HepG2 (cell line): ENCODE measurements around the gene RGL1. TPM values are rescaled to one million over a fixed set of nuclear protein-coding genes. Genes with fewer than 3 reads are reported as not detected.

ENCODE experiments used
- ATAC-seq: fragments of 200-7000 bp; cut with Tn5 transposase; 3 replicates; pipeline ENCODE4 v1.9.1; 2020; ENCODE audit warnings: mild to moderate bottlenecking, moderate library complexity
- BruUV-seq: library from RNA; stranded (reverse); fragments of 400-500 nt; replicated peaks from 2 replicates; lab custom pipeline; 2021; lab: Mats Ljungman, UMichigan
- CTCF ChIA-PET: fragments of 300-600 bp; formaldehyde crosslinking; extraction: SDS; loops from one replicate; lab custom pipeline; 2021; ENCODE audit warnings: low total read pairs, inconsistent platforms, low intra/inter-chr PET ratio; lab: Yijun Ruan, JAX
- POLR2A ChIA-PET: fragments of 350-600 bp; sonication (Branson Sonifier 250); formaldehyde crosslinking; loops from one replicate; lab custom pipeline; 2020; ENCODE audit warnings: antibody characterized with exemption, inconsistent platforms; lab: Yijun Ruan, JAX
- DNase-seq: peaks from one replicate; pipeline ENCODE4 v3.0.0-alpha.2; 2015; ENCODE audit warnings: low spot score
- FAIRE-seq: peaks from 3 replicates; lab custom pipeline; 2011; peaks lifted over from hg19 to GRCh38; lab: Jason Lieb, UNC
- H2AFZ ChIP-seq: one replicate; pipeline ENCODE4 v1.6.1; 2011; ENCODE audit warnings: low read length, inconsistent platforms
- H3K27ac ChIP-seq: fragments of 300-600 bp; 3 replicates; pipeline ENCODE4 v1.8.0; 2011; ENCODE audit warnings: mixed run types, mild to moderate bottlenecking, mixed read lengths, low read length, inconsistent platforms; ENCODE audit not compliant: insufficient read depth; ENCODE audit errors: extremely low read length
- H3K27me3 ChIP-seq, 2 experiments: fragments of 200-600 bp in 1 of 2; 2 replicates in 1 of 2; 3 replicates in 1 of 2; pipeline versions ENCODE4 v1.6.0 to v1.8.0; 2011; ENCODE audit warnings: low read length in 2 of 2, mild to moderate bottlenecking in 2 of 2, moderate library complexity in 2 of 2, inconsistent platforms in 1 of 2; ENCODE audit not compliant: insufficient read depth in 2 of 2, control insufficient read depth in 1 of 2
- H3K36me3 ChIP-seq, 2 experiments: fragments of 200-600 bp in 1 of 2; replicated peaks in 1 of 2; 2 replicates in 1 of 2; 3 replicates in 1 of 2; pipeline versions ENCODE4 v1.5.1 to v1.8.0; 2011; ENCODE audit warnings: low read length in 2 of 2, inconsistent platforms in 1 of 2; ENCODE audit not compliant: insufficient read depth in 2 of 2, control insufficient read depth in 1 of 2
- H3K4me1 ChIP-seq: 2 replicates; pipeline ENCODE4 v1.5.1; 2012; ENCODE audit warnings: low read length, inconsistent platforms; ENCODE audit not compliant: insufficient read depth
- H3K4me2 ChIP-seq: 2 replicates; pipeline ENCODE4 v1.6.0; 2011; ENCODE audit warnings: low read depth, low read length, inconsistent platforms
- H3K4me3 ChIP-seq, 3 experiments: fragments of 200-600 bp in 1 of 3; sonication (generic), shearing (Covaris generic) in 1 of 3; replicated peaks in 1 of 3; 2 replicates each; pipeline ENCODE4 v1.5.1; 2011 to 2016; ENCODE audit warnings: low read length in 3 of 3, inconsistent platforms in 2 of 3, low read depth in 2 of 3, mild to moderate bottlenecking in 2 of 3, control low read depth in 1 of 3, mixed read lengths in 1 of 3; ENCODE audit not compliant: insufficient read depth in 1 of 3
- H3K79me2 ChIP-seq: one replicate; pipeline ENCODE4 v1.6.1; 2011; ENCODE audit warnings: low read length, inconsistent platforms; ENCODE audit not compliant: insufficient read depth
- H3K9ac ChIP-seq: 2 replicates; pipeline ENCODE4 v1.6.0; 2011; ENCODE audit warnings: mild to moderate bottlenecking, low read depth, low read length, inconsistent platforms; ENCODE audit not compliant: insufficient read depth
- H3K9me3 ChIP-seq: 2 replicates; pipeline ENCODE4 v1.5.1; 2012; ENCODE audit warnings: mild to moderate bottlenecking, low read length
- H4K20me1 ChIP-seq: 2 replicates; pipeline ENCODE4 v1.6.0; 2011; ENCODE audit warnings: inconsistent platforms, mild to moderate bottlenecking, low read length, moderate library complexity; ENCODE audit not compliant: insufficient read depth
- CREB1 ChIP-seq, 2 experiments: fragments of 450-650 bp in 1 of 2; IDR thresholded peaks; 2 replicates each; pipeline ENCODE4 v1.6.1; 2016 to 2017; ENCODE audit warnings: control low read depth in 1 of 2, mild to moderate bottlenecking in 1 of 2, missing compliant biosample characterization in 1 of 2, missing genetic modification characterization in 1 of 2
- ETV5 ChIP-seq: IDR thresholded peaks from 2 replicates; pipeline ENCODE4 v1.6.1; 2018; ENCODE audit warnings: missing biosample characterization, missing genetic modification reagents, inconsistent platforms, borderline replicate concordance
- FOXP1 ChIP-seq, 2 experiments: fragments of 450-650 bp in 1 of 2; IDR thresholded peaks; 2 replicates each; pipeline ENCODE4 v1.6.1; 2017 to 2018; ENCODE audit warnings: antibody characterized with exemption in 1 of 2
- HOMEZ ChIP-seq: IDR thresholded peaks from 2 replicates; pipeline ENCODE4 v1.6.1; 2016; ENCODE audit warnings: low read depth
- SALL1 ChIP-seq: sonication (generic); formaldehyde crosslinking; IDR thresholded peaks from 2 replicates; pipeline ENCODE4 v1.8.0; 2022; ENCODE audit warnings: mild to moderate bottlenecking, missing genetic modification reagents
- SOX13 ChIP-seq, 3 experiments: fragments of 450-650 bp in 1 of 3; sonication (generic) in 1 of 3; formaldehyde crosslinking in 1 of 3; IDR thresholded peaks in 2 of 3; conservative IDR thresholded peaks in 1 of 3; 2 replicates each; pipeline versions ENCODE4 v1.5.0 to v1.6.1; 2016 to 2020; ENCODE audit warnings: antibody characterized with exemption in 1 of 3, mild to moderate bottlenecking in 1 of 3, missing compliant biosample characterization in 1 of 3, missing genetic modification reagents in 1 of 3, moderate library complexity in 1 of 3
- SOX5 ChIP-seq: IDR thresholded peaks from 2 replicates; pipeline ENCODE4 v1.6.1; 2016; ENCODE audit warnings: borderline replicate concordance
- ZSCAN30 ChIP-seq: sonication (generic); formaldehyde crosslinking; IDR thresholded peaks from 2 replicates; pipeline ENCODE4 v1.5.0; 2020; ENCODE audit warnings: mild to moderate bottlenecking, missing genetic modification reagents
- WGBS: methylation state at CpG from one replicate; pipeline ENCODE4 v1.1.6; 2017; ENCODE audit warnings: low lambda C conversion rate; 5-methylcytosine and 5-hydroxymethylcytosine counted together
- in situ Hi-C: cut with HindIII; loops from 2 replicates; pipeline ENCODE4 v1.10.0; 2017; ENCODE audit warnings: low pct_unique_long_range_greater_than_20kb; ENCODE audit not compliant: extremely low pct_ligation_motif_present
- intact Hi-C: fragments of 100-400 bp; cut with micrococcal nuclease; formaldehyde crosslinking; loops from one replicate; pipeline ENCODE4 v1.10.0; 2022; ENCODE audit not compliant: unreplicated experiment
- polyA plus RNA-seq, 8 experiments: library from polyadenylated mRNA; depleted of rRNA in 3 of 8; stranded (reverse) in 7 of 8; unstranded in 1 of 8; fragments of >200 nt; fragmentation: Illumina TruSeq in 4 of 8; extraction: Trizol in 4 of 8; gene quantifications; 2 replicates each; pipeline versions ENCODE4 v1.2.1 to v1.2.3, GENCODE V29; 2011 to 2016; ENCODE audit warnings: low read depth in 4 of 8, missing spikeins in 1 of 8, mixed read lengths in 1 of 8; ENCODE audit not compliant: insufficient read depth in 1 of 8
- total RNA-seq, 5 experiments: library from RNA; depleted of rRNA; stranded (reverse); fragments of >200 nt; fragmentation: Illumina TruSeq; extraction: Trizol; gene quantifications; 2 replicates each; pipeline ENCODE4 v1.2.3, GENCODE V29; 2016; ENCODE audit warnings: low read depth in 1 of 5

RGL1 gene
- total and polyA plus RNA-seq, 2 of the 13 experiments (the other 11 are each of a cell fraction or from before 2014, with no cell fraction given) = 3.5 to 4.7 TPM

- no peak overlapping the region for H2AFZ ChIP-seq
- WGBS = 82% methylated on average over 3 of the region's 3 CpGs
Measured at GRCh38 chr1:183871142-183871541, 66.2 kb downstream of the RGL1 start.

More at GRCh38 chr1:183871142-183871541, 66.2 kb downstream of the RGL1 start:
- in situ Hi-C loops (no loop called here), intact Hi-C loops (no loop called here)
- Histone ChIP-seq H3K9me3 (no peaks in the 10 kb centered on the region), H3K4me3 (no peak overlapping the region), H3K9ac (no peak overlapping the region), H3K27me3 (no peaks in the 10 kb centered on the region), H3K79me2 (no peaks in the 10 kb centered on the region), H3K36me3 (peaks cover 0 to 3% of the 10 kb centered on the region in 2 experiments; a peak in 2 of 5 replicates), H3K4me2 (no peak overlapping the region), H3K27ac (no peak overlapping the region), H4K20me1 (no peaks in the 10 kb centered on the region), H3K4me1 (peaks cover 14% of the 10 kb centered on the region)
- no peak for FAIRE-seq
- TF ChIP-seq SOX13 (IDR thresholded peaks at IDR 0.05) = no peak
- TF ChIP-seq SOX13 (CRISPR knock-in tag; conservative IDR thresholded peaks at IDR 0.05 in 1 of 2, IDR thresholded peaks at IDR 0.05 in 1 of 2) = peak in 1 of 2 experiments; percentile 37; a peak in 1 of 4 replicates
- TF ChIP-seq ZSCAN30 (CRISPR knock-in tag) = no peak
- peak; percentile 56 for TF ChIP-seq CREB1 (IDR thresholded peaks at IDR 0.05)
- no peak for TF ChIP-seq CREB1 (CRISPR knock-in tag; IDR thresholded peaks at IDR 0.05)
- TF ChIP-seq FOXP1 (IDR thresholded peaks at IDR 0.05) = no peak
- peak; percentile 48 for TF ChIP-seq FOXP1 (CRISPR knock-in tag; IDR thresholded peaks at IDR 0.05)
- TF ChIP-seq SALL1 = no peak
- peak; percentile 68; the same call in 1 of the 2 replicates for TF ChIP-seq SOX5 (CRISPR knock-in tag)
- TF ChIP-seq HOMEZ (CRISPR knock-in tag) = peak; percentile 38; the same call in 1 of the 2 replicates
- peak; percentile 12; the same call in 1 of the 2 replicates for TF ChIP-seq ETV5
- ChIA-PET POLR2A (interaction anchor here (0.9 kb wide), 1 partner anchor 29 kb away, joined by 3 read pairs; no protein-coding TSS in a partner anchor), CTCF (no interaction called here)
- ATAC-seq = no peak
- peak; percentile 16 for DNase-seq
- no TSS peak for BruUV-seq
